Measurements from ENCODE around the gene POLG.

DNA sequence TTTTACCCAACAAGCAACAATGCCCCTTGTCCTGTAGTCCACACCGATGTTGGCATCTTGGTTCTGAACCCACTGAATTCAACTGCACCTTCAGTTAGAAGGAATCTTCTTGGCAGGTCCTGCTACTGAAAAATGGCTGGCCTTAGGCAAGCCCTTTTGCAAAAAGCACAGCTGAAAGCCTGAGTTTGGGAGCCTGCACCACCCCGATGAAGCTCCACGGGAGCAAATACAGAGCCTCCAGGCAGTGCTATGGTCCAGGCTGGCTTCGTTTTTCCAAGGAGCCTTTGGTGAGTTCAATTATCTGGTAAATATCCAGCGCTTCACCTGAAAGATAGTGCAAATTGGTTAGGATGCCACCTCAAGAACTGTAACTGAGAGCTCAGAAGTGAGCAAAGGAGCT, 18.1 kb downstream of the POLG start:
- TF ChIP-seq, protein P1, sequence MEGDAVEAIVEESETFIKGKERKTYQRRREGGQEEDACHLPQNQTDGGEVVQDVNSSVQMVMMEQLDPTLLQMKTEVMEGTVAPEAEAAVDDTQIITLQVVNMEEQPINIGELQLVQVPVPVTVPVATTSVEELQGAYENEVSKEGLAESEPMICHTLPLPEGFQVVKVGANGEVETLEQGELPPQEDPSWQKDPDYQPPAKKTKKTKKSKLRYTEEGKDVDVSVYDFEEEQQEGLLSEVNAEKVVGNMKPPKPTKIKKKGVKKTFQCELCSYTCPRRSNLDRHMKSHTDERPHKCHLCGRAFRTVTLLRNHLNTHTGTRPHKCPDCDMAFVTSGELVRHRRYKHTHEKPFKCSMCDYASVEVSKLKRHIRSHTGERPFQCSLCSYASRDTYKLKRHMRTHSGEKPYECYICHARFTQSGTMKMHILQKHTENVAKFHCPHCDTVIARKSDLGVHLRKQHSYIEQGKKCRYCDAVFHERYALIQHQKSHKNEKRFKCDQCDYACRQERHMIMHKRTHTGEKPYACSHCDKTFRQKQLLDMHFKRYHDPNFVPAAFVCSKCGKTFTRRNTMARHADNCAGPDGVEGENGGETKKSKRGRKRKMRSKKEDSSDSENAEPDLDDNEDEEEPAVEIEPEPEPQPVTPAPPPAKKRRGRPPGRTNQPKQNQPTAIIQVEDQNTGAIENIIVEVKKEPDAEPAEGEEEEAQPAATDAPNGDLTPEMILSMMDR (IDR thresholded peaks at IDR 0.05), result no peak
- no peak for TF ChIP-seq POLR2A (IDR thresholded peaks at IDR 0.05)

Data from esophagus squamous epithelium (tissue), 4 donors.